ENCODE measurements around the gene MS4A8.
"Not testable (repeated sequence)": the region's sequence is repeated elsewhere in the genome, so short reads cannot be mapped to it uniquely, and the experiment has no call there.

Gene MS4A8, protein sequence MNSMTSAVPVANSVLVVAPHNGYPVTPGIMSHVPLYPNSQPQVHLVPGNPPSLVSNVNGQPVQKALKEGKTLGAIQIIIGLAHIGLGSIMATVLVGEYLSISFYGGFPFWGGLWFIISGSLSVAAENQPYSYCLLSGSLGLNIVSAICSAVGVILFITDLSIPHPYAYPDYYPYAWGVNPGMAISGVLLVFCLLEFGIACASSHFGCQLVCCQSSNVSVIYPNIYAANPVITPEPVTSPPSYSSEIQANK

DNA sequence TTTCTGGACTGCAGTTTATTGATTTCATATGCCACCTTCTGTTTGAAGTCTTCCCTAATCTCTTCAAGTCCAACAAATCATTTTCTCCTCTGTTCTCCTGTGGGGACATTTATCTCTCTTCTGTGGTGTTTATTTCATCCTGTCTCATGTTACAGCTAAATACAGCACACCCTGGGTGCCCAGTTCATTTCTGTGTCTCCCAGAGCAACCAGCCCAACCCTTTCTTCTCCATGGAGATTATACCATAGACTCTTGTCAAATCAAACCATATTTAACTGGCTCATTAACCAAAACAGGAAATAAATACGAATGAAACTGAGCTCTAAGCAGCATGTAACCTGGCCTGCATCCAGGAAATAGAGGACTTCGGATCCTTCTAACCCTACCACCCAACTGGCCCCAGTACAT, at the start of gene MS4A8:
TSS of gene MS4A8 (plus strand) at position 329 of the 408 bp plus-strand sequence. CDS start 1,249 bp downstream, outside the sequence.
- no peak for ATAC-seq

DNA sequence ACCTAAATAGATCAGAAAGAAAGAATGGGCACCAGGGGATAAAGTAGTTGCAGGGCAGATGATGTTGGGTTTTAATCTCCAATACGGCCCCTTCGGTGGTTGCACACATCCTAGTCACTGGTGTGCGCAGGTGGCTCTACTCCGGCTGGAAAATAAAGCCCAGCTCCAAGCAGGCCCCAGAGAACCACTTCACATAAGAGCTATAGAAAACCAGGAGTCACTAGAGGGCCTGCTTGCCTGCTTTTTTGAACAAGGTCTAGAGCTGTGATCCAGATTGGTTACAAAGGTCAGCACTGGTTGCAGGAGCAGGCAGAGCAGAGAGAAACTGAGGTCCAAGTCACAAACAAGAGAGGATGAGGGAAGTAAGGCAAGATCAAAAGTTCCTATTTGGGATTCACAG, 41.5 kb upstream of the MS4A8 start:
- ATAC-seq, result no peak

DNA sequence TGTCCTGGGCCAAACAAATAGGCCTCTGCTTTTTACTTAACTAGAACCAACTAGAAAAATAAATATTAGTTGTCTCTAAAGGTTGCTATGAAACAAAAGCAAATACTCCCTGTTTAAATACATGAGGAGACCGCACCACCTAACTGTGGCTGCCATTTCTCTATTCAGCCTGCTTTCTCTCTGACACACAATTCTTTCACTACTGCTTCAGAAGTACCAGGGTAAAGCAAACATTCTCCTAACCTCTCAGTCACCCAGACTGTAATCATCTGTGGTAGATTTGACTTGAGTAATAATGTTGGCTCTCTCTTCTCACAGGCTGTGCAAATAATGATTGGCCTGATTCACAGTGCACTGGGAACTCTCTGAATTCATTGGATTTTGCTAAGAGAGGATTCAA, 41.0 kb upstream of the MS4A8 start:
- ATAC-seq, result no peak

DNA sequence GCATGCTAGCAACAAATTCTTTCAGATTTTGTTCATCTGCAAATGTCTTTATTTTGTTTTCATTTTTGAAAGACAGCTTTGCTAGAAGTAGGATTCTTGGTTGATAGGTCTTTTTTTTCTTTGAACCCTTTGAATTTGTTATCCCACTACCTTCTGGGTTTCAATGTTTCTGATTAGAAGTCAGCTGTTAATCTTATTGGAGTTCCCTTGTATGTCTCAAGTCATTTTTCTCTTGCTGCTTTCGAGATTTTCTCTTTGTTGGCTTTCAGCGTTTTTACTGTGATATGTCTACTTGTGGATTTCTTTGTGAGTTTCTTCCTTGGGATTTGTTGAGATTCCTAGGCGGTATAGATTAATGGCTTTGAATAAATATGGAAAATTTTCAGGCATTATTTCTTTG, 27.2 kb upstream of the MS4A8 start:
- ATAC-seq, result no peak

DNA sequence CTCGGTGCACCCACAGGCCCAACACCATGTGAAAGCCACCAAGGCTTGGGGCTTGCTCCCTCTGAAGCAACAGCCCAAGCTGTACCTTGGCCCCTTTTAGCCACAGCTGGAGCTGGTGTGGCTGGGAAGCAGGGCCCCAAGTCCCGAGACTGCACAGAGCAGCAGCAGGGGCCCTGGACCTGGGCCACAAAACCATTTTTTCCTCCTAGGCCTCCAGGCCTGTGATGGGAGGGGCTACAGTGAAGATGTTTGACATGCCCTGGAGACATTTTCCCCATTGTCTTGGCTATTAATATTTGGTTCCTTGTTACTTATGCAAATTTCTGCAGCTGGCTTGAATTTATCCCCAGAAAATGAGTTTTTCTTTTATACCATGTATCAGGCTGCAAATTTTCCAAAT, 21.2 kb upstream of the MS4A8 start:
- ATAC-seq, result not testable (repeated sequence)

DNA sequence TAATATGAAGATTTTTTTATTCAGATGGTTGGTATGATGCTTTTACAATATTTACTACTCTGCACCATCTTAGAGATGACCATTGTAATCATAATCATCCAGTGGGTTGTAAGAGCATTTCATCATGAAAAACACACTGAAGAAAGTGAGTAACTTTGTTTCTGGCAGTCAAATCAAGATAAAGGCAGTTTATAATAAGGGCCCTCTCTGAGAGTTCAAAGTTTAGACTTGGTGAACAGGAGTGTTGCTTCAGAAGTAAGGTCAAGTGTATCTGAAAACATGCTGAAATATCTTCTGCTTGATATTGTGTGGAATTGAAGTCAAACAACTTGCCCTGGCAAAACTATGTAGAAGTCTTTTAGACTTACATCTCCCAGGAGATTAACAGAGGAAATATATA, 19.5 kb upstream of the MS4A8 start:
- ATAC-seq, result no peak

DNA sequence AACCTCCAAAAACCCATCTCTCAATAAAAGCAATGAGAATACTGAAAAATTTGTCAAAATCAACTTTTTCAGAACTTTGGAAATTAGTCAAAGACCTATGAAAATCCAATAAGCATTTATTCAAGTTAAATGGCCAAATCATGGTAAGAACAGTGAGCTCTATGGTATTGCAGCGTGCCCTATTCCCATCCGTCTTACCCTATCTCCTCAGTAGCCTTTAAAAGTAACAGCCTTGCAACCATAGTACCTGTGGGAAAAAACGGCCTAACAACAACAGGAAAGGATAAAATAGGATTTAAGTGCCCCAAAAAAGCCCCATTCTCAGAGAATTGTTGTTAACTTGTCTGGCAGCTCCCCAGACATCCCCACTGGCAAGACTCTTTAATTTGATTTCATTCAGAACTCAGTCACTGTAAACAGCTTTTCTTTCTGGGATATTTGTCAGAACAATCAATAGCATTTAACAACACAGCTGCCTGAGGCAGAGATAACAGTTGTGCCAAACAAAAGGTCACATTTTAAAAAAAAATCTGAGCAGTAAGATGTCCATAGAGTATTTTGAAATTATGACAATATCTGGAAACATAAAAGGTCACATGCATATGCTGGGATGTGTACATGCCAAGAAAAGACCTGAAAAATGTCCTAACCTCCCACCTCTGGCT, 18.8 kb upstream of the MS4A8 start:
- ATAC-seq, result no peak

DNA sequence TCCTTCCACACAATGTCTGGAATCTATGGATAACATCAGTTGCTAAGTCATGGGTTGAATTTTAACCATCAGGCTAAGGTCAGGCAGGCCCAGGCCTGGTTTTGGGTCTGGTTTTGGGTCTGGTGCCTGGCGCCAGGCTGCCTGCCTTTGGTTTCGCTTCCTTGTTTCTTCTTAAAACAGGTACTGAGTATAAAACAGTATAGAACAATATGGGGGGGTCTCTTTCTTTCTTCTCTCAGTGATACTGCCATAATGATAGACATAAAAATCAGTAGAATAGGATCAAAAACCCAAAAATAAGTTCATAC, 14.9 kb upstream of the MS4A8 start:
- ATAC-seq, result not testable (repeated sequence)

DNA sequence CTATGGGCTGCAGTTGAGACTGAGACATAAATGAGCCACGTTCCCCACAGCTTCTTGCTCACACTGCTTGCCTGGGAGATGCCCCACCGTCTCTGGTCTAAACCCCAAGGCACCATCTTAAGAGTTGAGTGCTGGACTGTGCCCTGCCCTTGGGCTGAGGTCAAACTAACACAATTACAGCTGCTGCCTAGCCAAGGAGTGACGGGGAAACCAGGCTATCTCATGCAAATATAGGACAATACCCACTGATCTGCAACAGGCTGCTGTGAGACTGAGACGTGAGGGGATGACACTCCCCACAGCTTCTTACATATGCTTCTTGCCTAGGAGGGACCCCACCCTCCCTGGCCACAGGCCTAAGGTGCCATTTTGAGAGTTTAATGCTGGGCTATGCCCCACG, 7.8 kb upstream of the MS4A8 start:
- ATAC-seq, result no peak

DNA sequence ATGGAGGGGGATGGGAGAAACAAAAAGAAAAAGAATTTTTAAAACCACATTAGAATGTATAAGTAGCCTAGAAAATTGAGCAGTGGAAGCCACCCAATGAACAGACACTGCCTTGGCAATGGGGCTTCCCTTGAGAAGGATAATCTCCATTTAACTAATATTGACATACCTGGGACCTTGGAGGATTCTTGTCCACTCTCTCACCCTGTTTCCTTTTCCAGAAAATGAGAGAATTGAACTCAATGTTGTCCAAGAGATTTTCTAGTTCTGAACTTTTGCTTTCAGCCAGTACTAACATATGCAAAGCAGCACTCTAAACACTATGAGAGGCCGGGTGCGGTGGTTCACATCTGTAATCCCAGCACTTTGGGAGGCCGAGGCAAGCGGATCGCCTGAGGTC, 524 bp downstream of the MS4A8 start:
- no peak for ATAC-seq

DNA sequence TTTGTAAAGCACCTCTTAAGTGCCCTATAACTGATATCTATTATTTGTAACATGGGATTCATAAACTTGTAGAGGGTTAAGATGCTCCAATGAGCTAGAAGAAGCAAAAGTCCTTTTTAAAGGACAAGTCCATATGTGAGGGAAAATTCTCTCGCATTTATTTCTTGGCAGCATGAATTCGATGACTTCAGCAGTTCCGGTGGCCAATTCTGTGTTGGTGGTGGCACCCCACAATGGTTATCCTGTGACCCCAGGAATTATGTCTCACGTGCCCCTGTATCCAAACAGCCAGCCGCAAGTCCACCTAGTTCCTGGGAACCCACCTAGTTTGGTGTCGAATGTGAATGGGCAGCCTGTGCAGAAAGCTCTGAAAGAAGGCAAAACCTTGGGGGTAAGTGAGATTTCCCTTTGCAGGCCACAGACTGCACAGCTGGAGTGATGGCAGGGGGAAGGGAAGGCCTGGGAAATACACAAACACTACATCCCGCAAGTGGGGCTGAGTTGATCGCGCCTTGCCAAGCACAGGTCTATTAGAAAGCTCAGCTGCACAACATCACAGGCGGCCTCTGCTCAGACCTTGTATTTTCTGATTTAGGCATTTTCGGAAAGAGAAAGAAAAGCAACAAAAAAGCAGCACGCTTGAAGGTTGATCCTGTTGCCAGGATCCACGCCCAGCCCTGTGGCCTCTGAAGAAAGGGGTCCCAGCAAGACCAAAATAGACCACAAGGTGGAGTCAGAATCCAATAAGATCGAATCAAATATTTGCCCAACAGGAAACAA, 1.5 kb downstream of the MS4A8 start:
- ATAC-seq, result no peak

DNA sequence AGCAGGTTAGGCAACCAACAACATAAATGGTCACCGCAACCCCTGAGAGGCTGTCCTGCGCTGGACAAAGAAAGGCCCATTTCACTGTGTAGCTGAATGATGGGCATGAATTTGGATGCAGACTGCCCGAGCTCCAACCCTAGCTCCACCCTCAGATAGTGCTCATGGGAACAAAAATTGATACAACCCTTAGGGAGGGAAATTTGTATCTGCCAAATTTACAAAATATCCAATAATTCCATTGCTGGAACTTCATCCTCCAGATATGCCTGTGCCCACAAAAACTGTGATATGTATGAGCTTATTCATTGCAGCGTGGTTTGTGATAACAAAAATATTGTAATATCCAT, 2.0 kb downstream of the MS4A8 start:
- ATAC-seq, result no peak

DNA sequence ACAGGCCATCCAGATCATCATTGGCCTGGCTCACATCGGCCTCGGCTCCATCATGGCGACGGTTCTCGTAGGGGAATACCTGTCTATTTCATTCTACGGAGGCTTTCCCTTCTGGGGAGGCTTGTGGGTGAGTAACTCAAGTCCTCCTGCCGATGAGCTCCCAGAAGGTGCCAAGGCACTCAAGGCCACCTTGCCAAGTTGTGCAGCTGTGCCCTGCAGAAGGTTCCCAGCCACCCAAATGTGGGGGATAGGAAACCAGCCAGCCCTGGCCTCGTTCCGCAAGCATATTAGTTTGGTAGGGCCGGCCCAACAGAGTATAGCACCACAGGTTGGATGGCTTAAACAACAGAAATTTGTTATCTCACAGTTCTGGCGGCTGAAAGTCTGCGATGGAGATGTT, 4.0 kb downstream of the MS4A8 start:
- ATAC-seq, result no peak

DNA sequence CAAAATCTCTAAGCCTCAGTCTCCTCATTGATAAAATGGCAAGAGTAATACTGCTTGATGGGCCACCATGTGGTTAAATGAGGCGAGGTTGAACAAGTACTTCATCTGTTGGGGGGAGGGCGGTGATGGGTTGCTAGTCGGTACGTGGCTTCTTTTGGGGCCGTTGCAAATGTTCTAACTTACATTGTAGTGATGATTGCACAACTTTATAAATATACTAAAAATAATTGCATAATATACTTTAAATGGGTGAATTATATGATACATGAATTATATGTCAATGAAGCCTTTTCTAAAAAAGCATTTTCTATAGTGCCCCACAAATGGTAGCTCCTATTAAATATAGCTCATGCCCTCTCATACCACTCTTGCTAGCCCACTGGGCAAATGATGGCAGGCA, 6.5 kb downstream of the MS4A8 start:
- ATAC-seq, result no peak

DNA sequence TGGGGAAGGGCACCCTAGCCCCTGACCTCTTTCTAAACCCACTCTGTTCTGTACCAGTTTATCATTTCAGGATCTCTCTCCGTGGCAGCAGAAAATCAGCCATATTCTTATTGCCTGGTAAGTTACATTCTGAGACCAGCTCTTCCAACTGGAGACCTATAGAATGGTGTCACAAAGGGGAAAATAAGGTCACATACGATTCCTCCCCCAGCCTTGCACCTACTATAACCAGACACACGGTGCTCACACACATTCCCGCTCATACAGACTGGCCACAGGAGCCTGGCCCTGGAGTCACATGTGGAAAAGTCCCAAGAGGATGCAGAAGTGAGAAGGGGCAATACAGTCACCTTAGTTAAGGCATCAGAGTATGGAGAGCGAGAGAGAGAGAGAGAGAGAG, 7.5 kb downstream of the MS4A8 start:
- ATAC-seq, result no peak

DNA sequence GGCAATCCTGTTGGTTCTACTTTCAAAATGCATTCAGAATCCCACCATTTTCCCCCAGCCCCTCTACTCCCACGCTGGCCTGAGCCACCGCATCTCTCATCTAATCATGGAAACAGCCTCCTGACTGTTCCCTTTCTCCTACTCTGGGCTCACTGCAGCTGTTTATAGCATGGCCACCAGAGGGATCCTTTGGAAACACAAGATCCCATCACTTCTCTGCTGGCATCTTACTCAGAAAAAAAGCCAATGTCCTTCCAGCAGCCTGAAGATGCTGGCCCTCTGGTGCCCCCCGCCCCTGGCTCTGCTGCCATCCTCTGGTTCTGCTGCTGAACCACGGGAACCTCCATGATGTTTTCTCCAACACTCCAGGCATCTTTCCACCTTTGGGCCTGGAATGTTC, 11.1 kb downstream of the MS4A8 start:
- ATAC-seq, result no peak

DNA sequence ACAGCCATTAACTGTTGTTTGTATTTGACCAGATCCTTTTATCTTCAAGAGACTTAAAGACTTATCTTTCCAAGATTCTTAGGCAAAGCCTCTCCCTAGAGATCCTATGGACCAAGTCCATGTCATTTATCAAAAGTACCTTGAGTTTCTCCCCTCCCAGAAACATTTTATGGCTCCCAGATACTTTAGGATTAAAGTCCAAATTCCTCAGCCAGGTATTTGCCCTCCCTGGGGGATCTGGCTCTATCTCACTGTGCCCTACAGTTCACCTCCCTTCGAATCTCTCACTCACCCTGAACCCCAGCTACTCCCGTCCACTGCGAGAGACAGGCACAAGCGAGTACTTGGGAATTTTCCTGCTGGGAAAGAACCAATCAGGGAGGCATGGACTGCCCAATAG, 11.9 kb downstream of the MS4A8 start:
- no peak for ATAC-seq

DNA sequence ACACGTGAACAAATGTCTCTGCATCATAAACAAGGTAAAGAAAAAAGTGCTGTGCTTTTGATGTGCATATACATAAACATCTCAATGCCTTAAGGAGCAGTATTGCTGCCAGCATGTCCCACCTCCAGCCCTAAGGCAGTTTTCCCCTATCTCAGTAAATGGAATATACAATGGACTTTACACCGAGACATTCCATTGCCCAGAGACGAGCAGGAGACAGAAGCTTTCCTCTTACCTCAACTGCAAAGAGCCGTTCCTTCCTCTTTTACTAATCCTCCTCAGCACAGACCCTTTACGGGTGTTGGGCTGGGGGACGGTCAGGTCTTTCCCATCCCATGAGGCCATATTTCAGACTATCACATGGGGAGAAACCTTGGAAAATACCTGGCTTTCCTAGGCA, 14.0 kb downstream of the MS4A8 start:
- not testable (repeated sequence) for ATAC-seq

DNA sequence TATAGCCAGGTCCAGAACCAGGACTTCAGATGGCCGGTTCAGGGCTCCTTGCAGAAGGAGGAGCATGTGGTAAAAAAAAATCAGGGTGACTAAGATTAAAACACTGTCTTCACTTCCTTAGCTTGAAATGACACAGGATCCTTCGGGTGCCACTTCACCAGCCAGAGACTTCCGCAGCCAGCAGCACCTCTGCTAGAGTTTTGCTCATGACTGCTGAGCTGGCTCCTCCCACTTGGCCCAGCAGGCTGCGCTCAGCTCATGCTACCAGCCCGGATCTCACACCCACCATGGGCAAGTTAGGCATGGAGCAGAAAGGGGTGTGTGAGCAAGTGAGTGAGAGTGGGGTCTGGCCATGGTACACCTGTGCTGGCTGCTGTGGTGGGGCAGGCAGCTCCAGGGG, 18.5 kb downstream of the MS4A8 start:
- peak in 1 of 2 donors; percentile 33 for ATAC-seq

DNA sequence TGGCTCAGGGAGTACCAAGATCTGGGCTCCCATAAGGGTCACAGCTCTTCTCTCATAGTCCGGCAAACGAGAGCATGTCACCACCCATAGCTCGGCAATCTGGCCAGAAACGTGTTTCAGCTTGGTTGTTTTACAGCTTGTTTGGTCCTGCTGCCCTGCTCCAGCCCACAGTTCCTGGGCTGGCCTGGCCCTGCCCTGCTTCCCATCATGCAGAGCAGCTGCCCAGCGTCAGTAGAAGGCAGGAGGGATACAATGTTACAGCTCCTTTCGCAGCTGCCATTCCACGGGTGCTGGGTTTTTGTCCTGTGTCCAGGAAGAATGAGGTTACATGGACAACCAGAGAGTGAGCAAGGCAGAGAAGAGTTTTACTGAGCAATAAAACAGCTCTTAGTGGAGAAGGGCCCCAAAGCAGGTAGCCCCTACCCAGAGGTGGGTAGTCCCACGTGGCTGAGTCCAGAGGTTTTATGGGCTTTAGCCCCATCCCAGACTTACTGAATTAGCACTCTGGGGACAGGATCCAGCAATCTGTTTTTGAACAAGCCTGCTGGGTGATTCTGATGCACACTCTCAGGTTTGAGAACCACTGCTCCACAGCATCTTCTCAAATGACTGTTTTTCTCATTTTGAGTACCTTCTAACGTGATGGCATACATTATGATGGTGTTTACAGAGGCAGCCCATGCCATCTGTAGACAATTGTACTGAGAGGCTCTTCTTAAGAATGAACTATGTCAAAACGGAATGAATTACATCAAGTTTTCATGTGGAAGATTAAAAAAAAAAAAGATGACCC, 19.3 kb downstream of the MS4A8 start:
- no peak for ATAC-seq

DNA sequence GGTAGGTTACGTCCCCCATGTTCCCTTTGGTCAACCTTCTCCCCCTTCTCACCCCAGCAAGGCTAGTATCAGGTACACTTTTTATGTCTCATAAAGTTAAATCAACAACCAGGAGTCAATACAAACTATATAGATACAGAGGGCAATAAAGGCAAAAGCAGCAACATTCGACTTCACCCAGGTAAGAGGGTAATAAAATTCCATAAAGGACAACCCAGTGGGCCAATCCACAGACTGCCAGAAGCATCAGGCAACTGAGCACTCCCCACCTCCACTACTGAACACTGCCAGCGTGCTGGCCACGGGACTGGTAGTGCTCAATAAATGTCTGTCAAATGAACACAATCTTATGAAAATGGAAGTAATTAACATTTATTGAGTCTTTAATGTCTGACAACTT, 20.0 kb downstream of the MS4A8 start:
- no peak for ATAC-seq

DNA sequence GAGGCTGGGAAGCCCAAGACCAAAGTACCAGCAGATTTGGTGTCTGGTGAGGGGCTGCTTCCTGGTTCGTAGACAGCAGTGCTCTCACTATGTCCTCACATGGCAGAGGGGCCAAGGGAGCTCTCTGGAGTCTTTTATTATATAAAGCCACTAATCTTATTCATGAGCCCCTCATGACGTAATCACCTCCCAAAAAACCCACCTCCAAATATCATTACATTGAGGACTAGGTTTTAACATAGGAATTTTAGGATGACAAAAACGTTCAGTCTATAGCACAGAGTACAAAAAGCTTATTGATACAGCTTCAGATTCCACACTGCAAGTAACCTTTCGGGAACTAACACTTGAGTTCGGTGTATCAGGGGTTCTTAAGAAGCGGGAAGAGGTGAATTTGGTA, 21.0 kb downstream of the MS4A8 start:
- ATAC-seq, result no peak

DNA sequence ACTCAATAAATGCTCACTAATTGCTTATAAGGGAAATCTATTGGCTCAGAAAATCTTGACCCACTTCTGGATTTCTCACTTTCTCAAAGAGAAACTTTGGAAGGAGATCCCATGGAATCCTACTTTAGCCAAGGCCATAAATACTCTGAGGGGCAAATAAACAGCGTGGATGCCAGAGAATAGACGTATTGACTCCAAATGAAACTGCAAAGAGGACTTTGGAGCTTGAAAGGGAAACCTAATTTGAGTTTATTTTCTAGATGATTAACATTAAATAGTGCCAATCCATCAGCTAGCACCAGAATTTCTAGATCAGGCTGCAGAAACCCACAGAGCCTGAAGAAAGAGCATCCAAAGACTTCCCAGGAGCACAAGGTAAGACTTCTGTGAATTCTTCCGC, 25.0 kb downstream of the MS4A8 start, which contains the start of gene MS4A18:
TSS of gene MS4A18 (plus strand) at position 301 of the 400 bp plus-strand sequence.
- ATAC-seq, result no peak

All from activated CD4-positive, CD25-positive, alpha-beta regulatory T cell treated with anti-CD3 and anti-CD28 coated beads, Interleukin-2, amount 50 U/mL, for 24 hours (primary cell).